Ovary (tissue), 3 donors: ENCODE measurements around the gene GOLGA8J.
"Not testable (repeated sequence)": the region's sequence is repeated elsewhere in the genome, so short reads cannot be mapped to it uniquely, and the experiment has no call there.

ENCODE experiments used
- EP300 ChIP-seq: sonication (generic); formaldehyde crosslinking; IDR thresholded peaks from one replicate; pipeline ENCODE4 v1.6.1; 2017; ENCODE audit warnings: antibody characterized with exemption
- TF ChIP-seq, protein P1 (sequence below), 3 donors: fragments of 450-650 bp in 2 of 3; fragments of 200-600 bp in 1 of 3; IDR thresholded peaks; one replicate each; pipeline versions ENCODE4 v1.5.1 to v1.8.0; 2016 to 2022; ENCODE audit warnings: antibody characterized with exemption in 3 of 3, mild to moderate bottlenecking in 1 of 3
- donor health status: DM: no; HTN: no; CAD: no.

GRCh38 chr15:30044826-30045225 lies 37.9 kb upstream of the GOLGA8J start:
- TF ChIP-seq EP300: not testable (repeated sequence)
- TF ChIP-seq, protein P1, sequence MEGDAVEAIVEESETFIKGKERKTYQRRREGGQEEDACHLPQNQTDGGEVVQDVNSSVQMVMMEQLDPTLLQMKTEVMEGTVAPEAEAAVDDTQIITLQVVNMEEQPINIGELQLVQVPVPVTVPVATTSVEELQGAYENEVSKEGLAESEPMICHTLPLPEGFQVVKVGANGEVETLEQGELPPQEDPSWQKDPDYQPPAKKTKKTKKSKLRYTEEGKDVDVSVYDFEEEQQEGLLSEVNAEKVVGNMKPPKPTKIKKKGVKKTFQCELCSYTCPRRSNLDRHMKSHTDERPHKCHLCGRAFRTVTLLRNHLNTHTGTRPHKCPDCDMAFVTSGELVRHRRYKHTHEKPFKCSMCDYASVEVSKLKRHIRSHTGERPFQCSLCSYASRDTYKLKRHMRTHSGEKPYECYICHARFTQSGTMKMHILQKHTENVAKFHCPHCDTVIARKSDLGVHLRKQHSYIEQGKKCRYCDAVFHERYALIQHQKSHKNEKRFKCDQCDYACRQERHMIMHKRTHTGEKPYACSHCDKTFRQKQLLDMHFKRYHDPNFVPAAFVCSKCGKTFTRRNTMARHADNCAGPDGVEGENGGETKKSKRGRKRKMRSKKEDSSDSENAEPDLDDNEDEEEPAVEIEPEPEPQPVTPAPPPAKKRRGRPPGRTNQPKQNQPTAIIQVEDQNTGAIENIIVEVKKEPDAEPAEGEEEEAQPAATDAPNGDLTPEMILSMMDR (IDR thresholded peaks at IDR 0.05): not testable (repeated sequence)
